PC-3 (cell line): ENCODE results near the gene HIPK2.

Source experiments
- EZH2 ChIP-seq: fragments of 300-600 bp; sonication (generic); IDR thresholded peaks from one replicate; pipeline ENCODE4 v1.6.1; 2017; ENCODE audit warnings: antibody characterized with exemption, mild to moderate bottlenecking, low read length; ENCODE audit not compliant: unreplicated experiment
- EZH2phosphoT487 ChIP-seq: fragments of 300-600 bp; sonication (generic); IDR thresholded peaks from 2 replicates; pipeline ENCODE4 v1.6.1; 2018; ENCODE audit warnings: mild to moderate bottlenecking, antibody characterized with exemption, low read length, borderline replicate concordance
- TF ChIP-seq, protein P1 (sequence below): fragments of 300-600 bp; sonication (generic); conservative IDR thresholded peaks from 2 replicates; pipeline ENCODE4 v1.5.1; 2017; ENCODE audit warnings: antibody characterized with exemption, low read depth, mild to moderate bottlenecking, low read length

DNA sequence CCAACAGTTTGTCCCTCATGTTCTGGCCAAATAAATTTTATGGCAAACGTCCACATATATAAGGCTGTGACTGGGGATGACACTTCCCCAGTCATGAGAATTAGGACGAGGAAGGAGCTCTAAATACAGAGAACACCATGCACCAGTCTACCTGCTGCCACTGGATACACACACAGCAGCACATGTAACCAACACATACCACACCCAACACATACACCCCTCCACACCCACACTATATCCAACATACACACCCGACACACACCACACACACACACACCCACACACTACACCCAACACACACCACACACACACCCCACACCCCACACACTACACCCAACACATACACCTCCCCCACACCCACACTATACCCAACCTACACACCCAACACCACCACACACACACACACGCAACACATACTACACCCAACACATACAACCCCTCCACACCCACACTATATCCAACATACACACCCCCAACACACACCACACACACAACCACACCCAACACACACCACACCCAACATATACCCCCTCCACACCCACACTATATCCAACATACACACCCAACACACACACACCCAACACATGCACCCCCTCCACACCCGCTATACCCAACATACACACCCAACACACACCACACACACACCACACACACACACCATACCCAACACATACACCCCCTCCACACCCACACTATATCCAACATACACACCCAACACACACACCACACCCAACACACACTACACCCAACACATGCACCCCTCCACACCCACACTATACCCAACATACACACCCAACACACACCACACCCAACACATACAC is 74.1 kb downstream of the HIPK2 start:
- no peak for TF ChIP-seq EZH2
- TF ChIP-seq, protein P1, sequence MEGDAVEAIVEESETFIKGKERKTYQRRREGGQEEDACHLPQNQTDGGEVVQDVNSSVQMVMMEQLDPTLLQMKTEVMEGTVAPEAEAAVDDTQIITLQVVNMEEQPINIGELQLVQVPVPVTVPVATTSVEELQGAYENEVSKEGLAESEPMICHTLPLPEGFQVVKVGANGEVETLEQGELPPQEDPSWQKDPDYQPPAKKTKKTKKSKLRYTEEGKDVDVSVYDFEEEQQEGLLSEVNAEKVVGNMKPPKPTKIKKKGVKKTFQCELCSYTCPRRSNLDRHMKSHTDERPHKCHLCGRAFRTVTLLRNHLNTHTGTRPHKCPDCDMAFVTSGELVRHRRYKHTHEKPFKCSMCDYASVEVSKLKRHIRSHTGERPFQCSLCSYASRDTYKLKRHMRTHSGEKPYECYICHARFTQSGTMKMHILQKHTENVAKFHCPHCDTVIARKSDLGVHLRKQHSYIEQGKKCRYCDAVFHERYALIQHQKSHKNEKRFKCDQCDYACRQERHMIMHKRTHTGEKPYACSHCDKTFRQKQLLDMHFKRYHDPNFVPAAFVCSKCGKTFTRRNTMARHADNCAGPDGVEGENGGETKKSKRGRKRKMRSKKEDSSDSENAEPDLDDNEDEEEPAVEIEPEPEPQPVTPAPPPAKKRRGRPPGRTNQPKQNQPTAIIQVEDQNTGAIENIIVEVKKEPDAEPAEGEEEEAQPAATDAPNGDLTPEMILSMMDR = no peak
- TF ChIP-seq EZH2phosphoT487 = no peak
